T-helper 1 cell treated with Interleukin-12 subunit alpha and Interleukin-12 subunit beta and Interleukin-4 antibody, amounts not matched to agents 30 ng/mL and 1 ng/mL, for 36 hours (primary cell): ENCODE data around the gene USP20. TPM values are rescaled to one million over a fixed set of nuclear protein-coding genes. Genes with fewer than 3 reads are reported as not detected.

Experiments used
- intact Hi-C: fragments of 100-400 bp; cut with micrococcal nuclease; formaldehyde crosslinking; loops from one replicate; pipeline ENCODE4 v1.15.1; 2024
- total RNA-seq: library from RNA; stranded (reverse); gene quantifications from 2 replicates; pipeline ENCODE4 v1.2.3, GENCODE V29; 2022

USP20 gene
- total RNA-seq, 1 donor from 2014 or later = 108 TPM

GRCh38 chr9:129822898-129823541 lies 12.2 kb upstream of the USP20 start:
- intact Hi-C loops = loop anchor here (5.0 kb wide), 3 partner anchors 139 to 419 kb away; partner anchors contain the start of gene GPR107

GRCh38 chr9:129823542-129823934 lies 11.7 kb upstream of the USP20 start:
- intact Hi-C loops = loop anchor here (5.0 kb wide), 3 partner anchors 139 to 419 kb away; partner anchors contain the start of gene GPR107

GRCh38 chr9:129823935-129824601 lies 11.2 kb upstream of the USP20 start, which contains the start of gene TOR1A:
Gene TOR1A (minus strand): TSS chr9:129824136. CDS start chr9:129824085, 51 bp downstream.
- intact Hi-C loops = loop anchor here (1.0 to 5.0 kb wide), 7 partner anchors 11 to 418 kb away; partner anchors contain the start of genes C9orf78, GPR107, TOR1B and USP20

GRCh38 chr9:129826344-129826743 lies 8.9 kb upstream of the USP20 start:
- intact Hi-C loops = no loop called here

GRCh38 chr9:129826759-129827158 lies 8.5 kb upstream of the USP20 start:
- intact Hi-C loops = no loop called here

- intact Hi-C loops = no loop called here
Observed at GRCh38 chr9:129828051-129828450, 7.2 kb upstream of the USP20 start.

GRCh38 chr9:129828969-129829368 lies 6.3 kb upstream of the USP20 start:
- intact Hi-C loops = no loop called here

GRCh38 chr9:129832982-129833381 lies 2.3 kb upstream of the USP20 start:
- intact Hi-C loops = no loop called here

GRCh38 chr9:129834489-129835127 lies 650 bp upstream of the USP20 start:
- intact Hi-C loops = loop anchor here (1.0 to 2.0 kb wide), 14 partner anchors 10 to 753 kb away; partner anchors contain the start of genes DOLPP1, GPR107, NTMT1 and TOR1A

- intact Hi-C loops = loop anchor here (1.0 to 2.0 kb wide), 14 partner anchors 9 to 755 kb away; partner anchors contain the start of genes DOLPP1, GPR107, NTMT1 and TOR1A
Observed at GRCh38 chr9:129835860-129836223, 584 bp downstream of the USP20 start.

GRCh38 chr9:129836311-129837007 lies 1.2 kb downstream of the USP20 start:
- intact Hi-C loops = no loop called here

- intact Hi-C loops = no loop called here
Observed at GRCh38 chr9:129838707-129839259, 3.5 kb downstream of the USP20 start.

GRCh38 chr9:129839324-129840023 lies 4.2 kb downstream of the USP20 start:
- intact Hi-C loops = no loop called here

GRCh38 chr9:129840034-129840433 lies 4.8 kb downstream of the USP20 start:
- intact Hi-C loops = no loop called here

GRCh38 chr9:129841071-129841470 lies 5.8 kb downstream of the USP20 start:
- intact Hi-C loops = no loop called here

- intact Hi-C loops = loop anchor here (1.0 kb wide), 1 partner anchor 10 kb away; the partner anchor contains the start of genes C9orf78 and USP20
Observed at GRCh38 chr9:129845373-129845772, 10.1 kb downstream of the USP20 start.

- intact Hi-C loops = no loop called here
Observed at GRCh38 chr9:129848712-129849441, 13.6 kb downstream of the USP20 start.

- intact Hi-C loops = no loop called here
Observed at GRCh38 chr9:129849901-129850300, 14.6 kb downstream of the USP20 start.

GRCh38 chr9:129850821-129851550 lies 15.7 kb downstream of the USP20 start:
- intact Hi-C loops = no loop called here
